ENCODE measurements around the gene NEU1. TPM values are rescaled to one million over a fixed set of nuclear protein-coding genes. Genes with fewer than 3 reads are reported as not detected.

Gene NEU1
- total RNA-seq, 1 experiment from 2014 or later: 36.2 TPM

Other genes with a start within 250 kb of the NEU1 start
- gene AIF1, start 247.6 kb downstream of the NEU1 start, total RNA-seq (2021): 3.2 and 4.2 TPM in 2 replicates
- gene PRRC2A, start 242.1 kb downstream of the NEU1 start, total RNA-seq (2021): 381 and 383 TPM in 2 replicates
- gene BAG6, start 210.2 kb downstream of the NEU1 start, total RNA-seq (2021): 415 and 417 TPM in 2 replicates
- 3.6 and 3.9 TPM in 2 replicates for gene APOM, start 206.9 kb downstream of the NEU1 start, total RNA-seq (2021)
- 18.4 and 19.0 TPM in 2 replicates for gene C6orf47, start 202.0 kb downstream of the NEU1 start, total RNA-seq (2021)
- 23.9 and 26.8 TPM in 2 replicates for gene GPANK1, start 197.8 kb downstream of the NEU1 start, total RNA-seq (2021)
- 178 and 187 TPM in 2 replicates for gene CSNK2B, start 196.7 kb downstream of the NEU1 start, total RNA-seq (2021)
- 21.3 and 21.6 TPM in 2 replicates for gene LY6G5B, start 192.8 kb downstream of the NEU1 start, total RNA-seq (2021)
- gene LY6G5C, start 181.8 kb downstream of the NEU1 start, total RNA-seq (2021): 1.8 and 2.2 TPM in 2 replicates
- gene ABHD16A, start 159.5 kb downstream of the NEU1 start, total RNA-seq (2021): 32.9 and 34.4 TPM in 2 replicates
- gene LY6G6F, start 156.0 kb downstream of the NEU1 start, total RNA-seq (2021): not detected in 2 replicates
- not detected in 2 replicates for gene LY6G6D, start 147.5 kb downstream of the NEU1 start, total RNA-seq (2021)
- gene LY6G6C, start 141.1 kb downstream of the NEU1 start, total RNA-seq (2021): 0.24 TPM in 1 of 2 replicates, not detected in the other
- gene MPIG6B, start 139.4 kb downstream of the NEU1 start, total RNA-seq (2021): not detected in 2 replicates
- 70.5 and 73.2 TPM in 2 replicates for gene DDAH2, start 133.5 kb downstream of the NEU1 start, total RNA-seq (2021)
- 265 and 266 TPM in 2 replicates for gene CLIC1, start 126.3 kb downstream of the NEU1 start, total RNA-seq (2021)
- 21.5 and 22.4 TPM in 2 replicates for gene MSH5, start 122.8 kb downstream of the NEU1 start, total RNA-seq (2021)
- gene SAPCD1, start 100.2 kb downstream of the NEU1 start, total RNA-seq (2021): 3.2 and 4.3 TPM in 2 replicates
- gene VWA7, start 85.5 kb downstream of the NEU1 start, total RNA-seq (2021): 2.5 TPM in 2 replicates
- 148 and 154 TPM in 2 replicates for gene VARS1, start 67.1 kb downstream of the NEU1 start, total RNA-seq (2021)
- 114 and 123 TPM in 2 replicates for gene LSM2, start 55.9 kb downstream of the NEU1 start, total RNA-seq (2021)
- 1.6 and 2.5 TPM in 2 replicates for gene HSPA1L, start 47.5 kb downstream of the NEU1 start, total RNA-seq (2021)
- gene HSPA1A, start 47.3 kb downstream of the NEU1 start, total RNA-seq (2021): 51.2 and 51.7 TPM in 2 replicates
- 85.1 and 90.5 TPM in 2 replicates for gene HSPA1B, start 35.1 kb downstream of the NEU1 start, total RNA-seq (2021)
- gene SLC44A4, start 16.2 kb upstream of the NEU1 start, total RNA-seq (2021): 3.3 and 3.8 TPM in 2 replicates
- 121 and 124 TPM in 2 replicates for gene EHMT2, start 34.9 kb upstream of the NEU1 start, total RNA-seq (2021)
- gene ZBTB12, start 39.3 kb upstream of the NEU1 start, total RNA-seq (2021): 31.0 and 32.7 TPM in 2 replicates
- gene C2, start 64.9 kb upstream of the NEU1 start, total RNA-seq (2021): 0.66 and 0.86 TPM in 2 replicates
- gene CFB, start 83.3 kb upstream of the NEU1 start, total RNA-seq (2021): 0.31 and 0.39 TPM in 2 replicates
- 90.8 and 91.4 TPM in 2 replicates for gene NELFE, start 96.2 kb upstream of the NEU1 start, total RNA-seq (2021)
- gene SKIC2, start 96.4 kb upstream of the NEU1 start, total RNA-seq (2021): 78.8 and 86.2 TPM in 2 replicates
- gene DXO, start 109.3 kb upstream of the NEU1 start, total RNA-seq (2021): 21.6 and 22.9 TPM in 2 replicates
- 4.3 and 5.1 TPM in 2 replicates for gene C4A, start 119.2 kb upstream of the NEU1 start, total RNA-seq (2021)
- gene C4B, start 152.0 kb upstream of the NEU1 start, total RNA-seq (2021): 2.7 TPM in 2 replicates
- gene CYP21A2, start 175.6 kb upstream of the NEU1 start, total RNA-seq (2021): not detected in 2 replicates
- 5.0 and 5.2 TPM in 2 replicates for gene TNXB, start 246.5 kb upstream of the NEU1 start, total RNA-seq (2021)